Kidney (tissue), 14 donors: ENCODE measurements around the gene LOXL1. TPM values are rescaled to one million over a fixed set of nuclear protein-coding genes. Genes with fewer than 3 reads are reported as not detected.
A peak's percentile ranks its signal among the peaks of the same experiment; 100 is the strongest.
"Not testable (repeated sequence)": the region's sequence is repeated elsewhere in the genome, so short reads cannot be mapped to it uniquely, and the experiment has no call there.

Experiments
- DNase-seq, 5 donors: peaks; one replicate each; pipeline ENCODE4 v3.0.0-alpha.2; 2013 to 2020
- FAIRE-seq: peaks from 2 replicates; lab custom pipeline; 2012; peaks lifted over from hg19 to GRCh38; lab: Jason Lieb, UNC
- H3K27ac ChIP-seq, 2 donors: one replicate each; pipeline ENCODE4 v1.7.0; 2013; ENCODE audit warnings: low read depth in 2 of 2, low read length in 2 of 2, inconsistent platforms in 1 of 2
- H3K27me3 ChIP-seq: one replicate; pipeline ENCODE4 v1.7.1; 2013; ENCODE audit warnings: low read length, inconsistent platforms; ENCODE audit not compliant: control insufficient read depth, insufficient read depth
- H3K36me3 ChIP-seq, 3 donors: one replicate each; pipeline versions ENCODE4 v1.7.0 to v1.7.1; 2013; ENCODE audit warnings: low read length in 3 of 3, control low read depth in 1 of 3, inconsistent platforms in 1 of 3; ENCODE audit not compliant: insufficient read depth in 3 of 3, control insufficient read depth in 2 of 3
- H3K4me1 ChIP-seq, 3 donors: one replicate each; pipeline versions ENCODE4 v1.7.0 to v1.7.1; 2013; ENCODE audit warnings: low read length in 3 of 3, inconsistent platforms in 1 of 3, low read depth in 1 of 3; ENCODE audit not compliant: control insufficient read depth in 2 of 3, insufficient read depth in 2 of 3
- H3K4me3 ChIP-seq, 3 donors: one replicate each; pipeline versions ENCODE4 v1.7.0 to v1.8.1; 2013; ENCODE audit warnings: low read length in 3 of 3, control low read depth in 1 of 3, inconsistent platforms in 1 of 3
- H3K9ac ChIP-seq, 3 donors: one replicate each; pipeline versions ENCODE4 v1.7.0 to v1.7.1; 2013; ENCODE audit warnings: low read length in 3 of 3, control low read depth in 1 of 3, inconsistent platforms in 1 of 3
- H3K9me3 ChIP-seq, 3 donors: one replicate each; pipeline versions ENCODE4 v1.7.0 to v1.7.1; 2013; ENCODE audit warnings: low read length in 3 of 3, control low read depth in 1 of 3, inconsistent platforms in 1 of 3; ENCODE audit not compliant: control insufficient read depth in 2 of 3, insufficient read depth in 1 of 3
- intact Hi-C: fragments of 100-400 bp; cut with DNase I; formaldehyde crosslinking; loops from one replicate; pipeline ENCODE4 v1.11.1; 2022
- polyA plus RNA-seq: library from polyadenylated mRNA; stranded (reverse); fragments of 350-450 nt; fragmentation: Illumina TruSeq; extraction: RNeasy Lipid Tissue Mini Kit (QIAGEN cat#74804); gene quantifications from one replicate; pipeline ENCODE4 v1.2.3, GENCODE V29; 2014; ENCODE audit warnings: low read depth, low replicate concordance; ENCODE audit not compliant: insufficient read depth
- total RNA-seq: library from RNA; stranded (reverse); fragmentation: NEBNext Ultra II Directional; extraction: Animal tissue kit (Norgen Biotek cat#: 25700); gene quantifications from one replicate; pipeline ENCODE4 v1.2.1, GENCODE V29; 2021
- TF ChIP-seq, protein P1 (sequence below): IDR thresholded peaks from 3 replicates; pipeline ENCODE4 v1.5.1; 2012; ENCODE audit warnings: mild to moderate bottlenecking, moderate library complexity, borderline replicate concordance; ENCODE audit not compliant: insufficient read depth; ENCODE audit errors: extremely low read depth
- donor health status: control.
- donor health status: control.
- donor health status: control.
- donor health status: control.
- donor health status: control.
- donor health status: DM: yes; HTN: yes; CAD: no.
- donor health status: Normal renal cell carcinoma (clear cell type).

LOXL1 gene
- total and polyA plus RNA-seq, 2 donors from 2014 or later = 33.2 to 35.1 TPM

DNA sequence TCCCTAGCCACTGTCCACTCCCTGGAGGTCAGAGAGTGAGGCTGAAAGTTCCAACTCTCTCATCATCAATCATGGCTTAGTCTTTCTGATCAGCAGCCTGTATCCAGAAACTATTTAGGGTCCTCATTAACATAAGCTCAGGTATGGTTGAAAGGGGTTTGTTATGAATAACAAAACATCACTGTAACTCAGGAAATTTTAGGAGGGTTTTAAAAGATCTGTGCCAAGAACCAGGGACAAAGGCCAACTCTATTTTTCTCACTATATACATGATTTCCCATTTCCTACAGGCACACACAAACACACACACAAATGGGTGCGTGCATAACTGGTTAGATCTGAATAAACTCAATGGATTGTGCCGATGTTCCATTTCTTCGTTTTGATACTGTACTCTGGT, 42.2 kb downstream of the LOXL1 start:
- FAIRE-seq = no peak
- TF ChIP-seq, protein P1, sequence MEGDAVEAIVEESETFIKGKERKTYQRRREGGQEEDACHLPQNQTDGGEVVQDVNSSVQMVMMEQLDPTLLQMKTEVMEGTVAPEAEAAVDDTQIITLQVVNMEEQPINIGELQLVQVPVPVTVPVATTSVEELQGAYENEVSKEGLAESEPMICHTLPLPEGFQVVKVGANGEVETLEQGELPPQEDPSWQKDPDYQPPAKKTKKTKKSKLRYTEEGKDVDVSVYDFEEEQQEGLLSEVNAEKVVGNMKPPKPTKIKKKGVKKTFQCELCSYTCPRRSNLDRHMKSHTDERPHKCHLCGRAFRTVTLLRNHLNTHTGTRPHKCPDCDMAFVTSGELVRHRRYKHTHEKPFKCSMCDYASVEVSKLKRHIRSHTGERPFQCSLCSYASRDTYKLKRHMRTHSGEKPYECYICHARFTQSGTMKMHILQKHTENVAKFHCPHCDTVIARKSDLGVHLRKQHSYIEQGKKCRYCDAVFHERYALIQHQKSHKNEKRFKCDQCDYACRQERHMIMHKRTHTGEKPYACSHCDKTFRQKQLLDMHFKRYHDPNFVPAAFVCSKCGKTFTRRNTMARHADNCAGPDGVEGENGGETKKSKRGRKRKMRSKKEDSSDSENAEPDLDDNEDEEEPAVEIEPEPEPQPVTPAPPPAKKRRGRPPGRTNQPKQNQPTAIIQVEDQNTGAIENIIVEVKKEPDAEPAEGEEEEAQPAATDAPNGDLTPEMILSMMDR = no peak
- intact Hi-C loops = no loop called here
- Histone ChIP-seq H3K27ac (no peak overlapping the region), H3K27me3 (no peaks in the 10 kb centered on the region), H3K9ac (no peak overlapping the region), H3K36me3 (no peaks in the 10 kb centered on the region), H3K4me1 (peaks cover 4 to 11% (median 5%) of the 10 kb centered on the region in 3 donors), H3K4me3 (no peak overlapping the region), H3K9me3 (no peaks in the 10 kb centered on the region)
- no peak for DNase-seq

DNA sequence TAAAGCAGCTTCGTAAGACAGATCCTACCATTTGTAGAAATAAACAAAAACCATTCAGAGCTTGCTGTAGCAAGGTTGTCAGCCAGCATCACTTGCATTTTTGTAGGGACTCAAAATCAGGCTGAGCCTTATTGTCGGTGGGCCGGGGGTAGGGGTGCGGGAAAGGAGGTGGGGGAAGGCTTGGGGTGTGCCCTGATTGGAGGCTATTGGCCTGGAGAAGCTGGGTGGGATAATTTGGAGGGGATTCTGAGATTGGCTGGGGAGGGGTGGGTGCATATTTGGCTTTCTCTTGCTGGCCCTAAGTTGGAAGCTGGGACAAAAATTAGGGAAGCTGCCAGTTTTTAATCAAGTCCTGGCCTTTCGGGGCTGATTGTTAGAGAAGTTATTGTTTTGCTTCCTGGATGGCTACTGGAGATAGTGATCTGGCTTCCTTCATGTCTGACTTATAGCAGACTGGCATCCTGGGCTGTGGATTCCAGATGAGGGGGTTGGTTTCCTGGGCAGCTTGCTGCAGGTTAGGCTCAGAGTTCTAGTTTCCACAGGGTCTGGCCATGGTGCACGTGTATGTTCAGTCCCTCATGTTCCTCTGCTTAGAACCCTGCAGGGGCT, 43.0 kb downstream of the LOXL1 start:
- Histone ChIP-seq H3K4me3 (no peak overlapping the region), H3K27me3 (no peaks in the 10 kb centered on the region), H3K27ac (no peak overlapping the region), H3K9ac (no peak overlapping the region), H3K36me3 (no peaks in the 10 kb centered on the region), H3K4me1 (peaks cover 4 to 11% (median 5%) of the 10 kb centered on the region in 3 donors), H3K9me3 (no peaks in the 10 kb centered on the region)
- no peak for FAIRE-seq
- intact Hi-C loops = no loop called here
- DNase-seq = peak in 2 of 5 donors; percentile 8 to 41
- TF ChIP-seq, protein P1 = no peak

DNA sequence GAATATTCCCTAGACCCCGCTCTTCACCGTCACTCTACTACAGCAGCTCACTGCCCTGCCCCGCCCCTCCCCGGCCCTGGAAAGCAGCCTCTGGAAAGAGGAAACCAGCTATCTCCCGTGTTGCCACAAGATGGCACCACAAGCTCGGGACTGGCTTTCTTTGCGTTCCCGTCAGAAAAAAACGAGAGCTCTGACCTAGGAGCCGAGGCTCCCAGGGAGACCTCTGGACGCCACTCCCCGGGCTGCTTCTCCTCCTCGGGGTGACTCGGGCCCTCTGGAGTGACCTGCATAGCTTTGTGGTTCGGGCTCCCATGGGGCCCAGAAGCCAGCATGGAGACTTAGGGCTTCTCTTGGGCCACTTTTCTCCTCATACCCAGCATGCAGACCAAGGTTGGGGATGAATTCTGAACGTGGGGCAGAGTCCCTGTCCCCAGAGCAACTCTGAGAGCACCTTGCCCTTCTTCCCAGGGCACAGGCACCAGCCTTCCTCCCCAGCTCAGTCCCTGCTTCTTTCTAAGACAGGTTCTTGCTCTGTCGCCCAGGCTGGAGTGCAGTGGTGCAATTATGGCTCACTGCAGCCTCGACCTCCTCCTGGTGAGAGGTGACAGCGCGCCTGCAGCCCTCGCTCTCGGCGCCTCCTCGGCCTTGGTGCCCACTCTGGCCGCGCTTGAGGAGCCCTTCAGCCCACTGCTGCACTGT, 46.9 kb downstream of the LOXL1 start:
- intact Hi-C loops = loop anchor here (5.0 kb wide), 1 partner anchor 349 kb away; no protein-coding TSS in a partner anchor
- DNase-seq = peak; percentile 90 to 95 (median 91)
- Histone ChIP-seq H3K9ac (no peak overlapping the region), H3K4me1 (peaks cover 0 to 4% (median 4%) of the 10 kb centered on the region in 3 donors), H3K4me3 (no peak overlapping the region), H3K27me3 (no peaks in the 10 kb centered on the region), H3K9me3 (no peaks in the 10 kb centered on the region), H3K36me3 (no peaks in the 10 kb centered on the region), H3K27ac (no peak overlapping the region)
- FAIRE-seq = no peak
- TF ChIP-seq, protein P1 = peak; percentile 95

DNA sequence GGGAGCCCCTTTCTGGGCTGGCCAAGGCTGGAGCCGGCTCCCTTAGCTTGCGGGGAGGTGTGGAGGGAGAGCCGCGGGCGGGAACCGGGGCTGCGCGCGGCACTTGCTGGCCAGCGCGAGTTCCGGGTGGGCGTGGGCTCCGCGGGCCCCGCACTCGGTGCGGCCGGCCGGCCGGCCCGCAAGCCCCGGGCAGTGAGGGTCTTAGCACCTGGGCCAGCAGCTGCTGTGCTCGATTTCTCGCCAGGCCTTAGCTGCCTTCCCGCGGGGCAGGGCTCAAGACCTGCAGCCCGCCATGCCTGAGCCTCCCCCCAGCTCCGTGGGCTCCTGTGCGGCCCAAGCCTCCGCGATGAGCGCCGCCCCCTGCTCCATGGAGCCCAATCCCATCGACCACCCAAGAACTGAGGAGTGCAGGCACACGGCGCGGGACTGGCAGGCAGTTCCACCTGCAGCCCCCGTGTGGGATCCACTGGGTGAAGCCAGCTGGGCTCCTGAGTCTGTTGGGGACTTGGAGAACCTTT, 47.5 kb downstream of the LOXL1 start:
- H3K36me3 ChIP-seq, H3K27me3 ChIP-seq, H3K4me3 ChIP-seq, H3K4me1 ChIP-seq, H3K27ac ChIP-seq, H3K9me3 ChIP-seq, H3K9ac ChIP-seq, FAIRE-seq: not testable (repeated sequence)
- DNase-seq = peak in 2 of 5 donors; percentile 41 to 75
- intact Hi-C loops = loop anchor here (5.0 kb wide), 1 partner anchor 349 kb away; no protein-coding TSS in a partner anchor

DNA sequence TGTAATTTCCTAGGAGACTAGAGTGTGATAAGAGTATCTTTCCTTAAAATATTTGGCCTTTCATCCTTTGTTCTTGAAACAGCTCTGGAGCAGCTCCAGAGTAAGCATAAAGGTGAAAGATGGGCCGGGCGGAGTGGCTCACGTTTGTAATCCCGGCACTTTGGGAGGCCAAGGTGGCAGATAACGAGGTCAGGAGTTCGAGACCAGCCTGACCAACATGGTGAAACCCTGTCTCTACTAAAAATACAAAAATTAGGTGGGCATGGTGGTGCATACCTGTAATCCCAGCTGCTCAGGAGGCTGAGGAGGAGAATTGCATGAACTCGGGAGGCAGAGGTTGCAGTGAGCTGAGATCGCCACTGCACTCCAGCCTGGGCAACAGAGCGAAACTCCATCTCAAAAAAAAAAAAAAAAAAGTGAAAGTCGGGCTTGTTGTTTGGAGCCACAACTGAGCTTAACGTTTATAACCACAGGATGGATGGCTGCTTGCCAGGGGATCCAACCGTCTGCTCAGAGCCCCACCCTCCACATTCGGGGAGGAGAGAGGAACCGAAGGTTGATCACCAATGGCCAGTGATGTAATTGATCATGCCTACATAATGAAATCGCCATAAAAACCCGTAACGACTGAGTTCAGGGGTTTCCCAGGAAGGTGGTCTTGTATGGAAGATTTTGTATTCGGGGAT, 49.3 kb downstream of the LOXL1 start:
- H3K9me3 ChIP-seq, H3K27ac ChIP-seq, intact Hi-C loops, H3K4me3 ChIP-seq, FAIRE-seq, H3K4me1 ChIP-seq, H3K36me3 ChIP-seq, H3K27me3 ChIP-seq, H3K9ac ChIP-seq: not testable (repeated sequence)
- DNase-seq = peak in 2 of 5 donors; percentile 37 to 43
